GM21529 (cell line): Measurements from ENCODE around the gene FGF2.
"Not testable (repeated sequence)": the region's sequence is repeated elsewhere in the genome, so short reads cannot be mapped to it uniquely, and the experiment has no call there.

Source experiments
- ATAC-seq: cut with Tn5 transposase; IDR thresholded peaks from one replicate; pipeline ENCODE4 v1.9.1; 2021; ENCODE audit not compliant: unreplicated experiment

Gene FGF2

DNA sequence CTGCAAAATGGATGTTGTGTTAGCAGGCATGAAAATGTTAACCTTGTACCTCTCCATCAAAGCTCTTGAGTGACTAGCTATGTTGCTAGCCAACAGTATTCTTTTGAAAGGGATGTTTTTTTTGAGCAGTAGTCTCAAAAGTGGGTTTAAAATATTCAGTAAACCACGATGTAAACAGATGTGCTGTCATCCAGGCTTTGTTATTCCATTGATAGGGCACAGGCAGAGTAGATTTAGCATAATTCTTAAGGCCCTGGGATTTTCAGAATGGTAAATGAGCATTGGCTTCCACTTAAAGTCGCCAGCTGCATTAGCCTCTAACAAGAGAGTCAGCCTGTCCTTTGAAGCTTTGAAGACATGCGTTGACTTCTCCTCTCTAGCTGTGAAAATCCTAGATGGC is 18.4 kb downstream of the FGF2 start:
- ATAC-seq = no peak

DNA sequence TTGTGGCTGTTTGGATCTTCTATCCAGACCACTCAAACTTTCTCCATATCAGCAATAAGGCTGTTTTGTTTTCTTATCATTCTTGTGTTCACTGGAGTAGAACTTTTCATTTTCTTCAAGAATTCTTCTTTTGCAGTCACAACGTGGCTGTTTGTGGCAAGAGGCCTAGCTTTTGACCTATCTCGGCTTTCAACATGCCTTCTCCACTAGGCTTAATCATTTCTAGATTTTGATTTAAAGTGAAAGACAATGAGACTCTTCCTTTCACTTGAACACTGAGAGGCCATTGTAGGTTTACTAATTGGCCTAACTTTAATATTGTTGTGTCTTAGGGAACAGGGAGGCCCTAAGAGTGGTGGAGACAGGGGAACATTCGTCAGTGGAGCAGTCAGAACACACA is 19.1 kb downstream of the FGF2 start:
- no peak for ATAC-seq

DNA sequence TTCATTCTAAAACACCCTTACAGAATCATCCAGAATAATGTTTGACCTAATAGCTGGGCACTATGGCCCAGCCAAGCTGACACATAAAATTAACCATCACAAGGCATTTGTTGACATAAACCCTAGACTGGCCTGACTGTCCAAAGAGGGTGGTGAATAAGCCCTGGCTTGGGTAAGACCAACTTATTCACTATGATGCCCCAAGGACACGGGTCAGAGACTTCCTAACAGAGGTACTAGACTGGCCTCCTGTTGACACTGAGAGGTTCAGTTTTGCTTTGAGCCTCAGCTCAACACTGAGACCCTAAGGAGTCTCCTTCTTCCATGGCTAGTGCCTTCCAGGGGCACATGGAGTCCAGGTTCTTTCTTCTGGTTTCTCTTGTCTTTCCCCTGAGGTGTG is 21.3 kb downstream of the FGF2 start:
- ATAC-seq = no peak

DNA sequence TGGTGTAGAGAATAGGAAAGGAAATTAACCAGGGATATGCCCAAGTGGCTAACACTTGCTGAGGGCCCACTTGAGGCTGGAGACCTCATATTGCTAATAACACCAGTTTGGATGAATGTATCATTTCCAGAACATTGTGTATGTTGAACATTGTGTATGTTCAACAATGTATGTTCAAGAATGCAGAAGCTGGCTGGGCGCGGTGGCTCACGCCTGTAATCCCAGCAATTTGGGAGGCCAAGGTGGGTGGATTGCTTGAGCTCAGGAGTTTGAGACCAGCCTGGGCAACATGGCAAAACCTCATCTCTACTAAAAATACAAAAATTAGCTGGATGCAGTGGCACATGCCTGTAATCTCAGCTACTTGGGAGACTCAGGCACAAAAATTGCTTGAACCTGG is 23.2 kb downstream of the FGF2 start:
- ATAC-seq = not testable (repeated sequence)

DNA sequence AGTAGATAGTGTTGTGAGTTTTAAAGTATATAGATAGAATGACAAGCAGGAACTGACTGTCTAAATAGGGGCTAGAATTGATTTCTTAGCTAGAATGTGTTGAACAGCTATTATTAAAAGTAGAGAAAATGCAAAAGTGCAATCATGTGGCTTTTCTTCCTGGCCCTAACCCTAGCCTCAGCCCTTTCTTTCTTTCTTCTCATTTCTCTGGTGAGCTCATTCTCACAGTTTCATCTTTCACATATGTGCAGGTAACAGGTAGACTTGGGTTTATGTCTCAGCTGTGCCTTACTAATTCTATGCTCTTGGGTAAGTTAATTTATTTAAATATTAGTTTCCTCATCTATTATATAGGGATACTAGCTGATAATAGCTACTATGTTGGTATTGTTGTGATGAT is 24.9 kb downstream of the FGF2 start:
- ATAC-seq = no peak

DNA sequence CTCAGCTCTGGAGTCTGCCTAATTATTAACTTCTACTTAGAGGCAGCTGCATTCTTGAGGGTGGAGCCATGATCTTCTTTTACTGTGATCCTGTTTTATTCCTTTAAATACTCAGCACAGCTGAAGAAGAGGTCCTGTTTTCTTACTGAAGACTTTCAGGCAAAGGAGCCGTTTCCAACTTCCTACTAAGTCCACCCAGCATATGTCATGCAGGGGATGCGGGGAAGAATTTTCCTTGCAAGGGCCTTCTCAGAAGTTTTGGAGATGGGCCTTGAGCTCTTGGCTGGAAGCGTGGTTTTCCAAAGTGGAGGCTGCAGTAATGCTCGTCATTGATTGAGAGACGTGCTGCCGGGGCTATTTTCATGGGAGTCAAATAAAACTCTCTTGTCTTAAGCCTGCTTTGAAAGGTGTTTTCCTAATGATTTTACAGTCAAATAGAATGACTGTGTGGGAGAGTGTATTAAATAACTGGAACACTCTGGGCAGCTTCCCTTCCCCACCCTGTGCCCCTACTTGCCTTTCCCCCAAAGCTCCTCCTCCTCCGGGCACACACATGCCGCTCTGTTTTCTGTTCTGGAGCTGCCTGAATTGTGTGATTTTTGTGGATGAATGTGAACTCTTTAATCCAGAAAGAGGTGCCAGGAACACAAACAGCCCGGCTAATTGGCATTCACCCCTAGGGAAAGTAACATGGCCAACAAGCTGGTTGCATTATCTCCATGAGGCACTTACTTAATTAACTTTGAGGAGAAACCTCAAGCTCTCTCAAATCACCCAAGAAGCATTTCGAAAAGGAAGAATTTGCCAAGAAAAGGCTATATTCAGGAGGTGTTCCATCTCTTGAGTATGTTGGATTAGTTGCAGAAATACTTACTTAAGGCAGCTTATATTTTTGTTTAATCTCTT is 28.1 kb downstream of the FGF2 start:
- no peak for ATAC-seq

DNA sequence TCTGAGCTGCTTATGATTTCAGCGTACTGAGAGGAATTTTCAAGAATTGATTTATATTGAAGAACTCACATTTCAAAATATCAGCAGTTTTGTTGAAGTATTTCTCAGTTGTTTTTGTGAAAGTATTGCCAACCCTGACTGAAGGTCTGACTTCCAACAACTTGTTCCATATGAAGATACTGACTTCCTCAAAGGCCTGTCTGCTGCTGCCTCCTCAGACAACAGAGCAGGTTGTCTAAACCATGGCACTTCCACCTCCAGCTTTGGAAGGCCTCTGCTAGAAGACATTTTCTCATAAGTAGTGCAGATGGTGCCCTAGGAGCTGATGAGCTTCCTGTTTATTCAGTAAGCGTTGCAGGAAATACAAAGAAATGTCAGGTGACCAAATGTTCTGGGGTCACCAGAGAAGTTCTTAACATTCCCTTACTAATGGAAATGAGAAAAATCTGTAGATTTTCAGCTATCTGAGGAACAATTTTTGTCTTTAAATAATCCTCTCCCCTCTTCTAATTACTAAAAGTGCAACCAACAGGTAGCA is 28.8 kb downstream of the FGF2 start:
- no peak for ATAC-seq

DNA sequence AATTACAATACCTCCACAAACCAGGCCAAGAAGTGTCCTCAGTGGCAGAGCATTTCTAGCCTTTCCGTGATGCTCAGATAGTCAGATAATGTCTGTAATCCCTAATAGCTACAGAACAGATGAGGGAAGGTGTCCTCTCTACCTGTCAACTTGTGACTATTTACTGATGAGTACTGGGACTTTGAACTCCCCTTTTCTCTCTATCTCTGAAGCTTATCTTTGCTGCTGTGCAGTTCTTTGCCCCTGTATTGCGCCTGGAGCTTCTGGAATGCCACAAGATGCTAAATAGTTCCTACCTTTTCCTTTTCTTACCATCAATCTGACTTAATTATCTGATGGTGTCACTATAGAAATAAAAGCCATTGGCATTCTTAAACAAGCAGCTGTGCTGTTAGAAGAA is 30.5 kb downstream of the FGF2 start:
- no peak for ATAC-seq

DNA sequence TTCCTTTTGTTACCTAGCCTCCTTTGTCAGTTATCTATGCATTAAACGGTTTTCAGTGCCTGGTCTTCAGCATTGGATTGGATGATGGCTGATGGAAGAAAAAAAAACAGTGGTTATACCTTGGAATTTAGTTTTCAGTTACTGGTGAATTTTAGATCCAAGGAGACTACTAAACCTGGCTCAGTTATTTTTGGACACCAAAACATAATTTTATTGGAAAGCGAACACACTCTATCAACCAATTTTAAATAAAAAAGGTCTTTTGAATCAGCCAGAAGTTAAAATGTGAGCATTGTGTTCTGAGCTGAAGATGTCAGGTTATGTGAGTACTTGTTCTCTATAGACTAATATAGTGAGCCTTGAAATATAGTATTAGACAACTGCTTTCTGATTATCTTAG is 32.1 kb downstream of the FGF2 start:
- no peak for ATAC-seq

DNA sequence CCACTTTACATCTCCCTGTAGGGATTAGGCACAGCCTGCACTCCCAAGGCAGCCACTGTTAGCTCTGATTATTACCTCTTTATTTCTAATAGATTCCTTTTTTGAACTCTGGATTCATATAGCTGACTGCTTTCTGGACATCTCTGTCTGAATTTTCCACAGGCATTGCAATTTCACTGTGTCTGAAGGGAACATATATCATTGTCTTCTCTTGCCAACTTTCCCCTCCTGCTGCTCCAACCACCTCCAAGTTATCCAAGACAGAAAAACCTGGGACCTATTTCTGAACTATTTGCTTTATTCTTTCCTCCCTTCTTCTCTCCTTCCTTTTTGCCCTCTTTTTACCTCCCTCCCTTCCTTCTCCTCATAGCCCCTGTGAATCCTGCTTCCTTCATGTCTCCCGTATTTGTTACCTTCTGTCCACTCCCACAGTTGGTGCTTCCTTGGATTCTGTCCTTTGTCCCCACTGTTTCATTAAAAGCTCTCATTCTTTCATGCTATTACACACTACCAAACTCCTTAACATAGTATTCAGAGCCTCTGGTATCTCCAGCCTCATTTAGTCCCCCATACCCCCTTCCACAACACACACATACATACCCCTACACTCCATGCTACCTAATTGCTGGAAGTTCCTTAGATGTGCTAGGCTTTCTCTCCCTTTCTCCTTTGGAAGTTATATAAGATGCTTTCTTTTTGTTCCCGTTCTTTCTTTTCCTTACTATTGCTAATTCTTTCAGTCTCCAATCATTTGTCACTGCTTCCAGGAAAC is 34.7 kb downstream of the FGF2 start:
- no peak for ATAC-seq

DNA sequence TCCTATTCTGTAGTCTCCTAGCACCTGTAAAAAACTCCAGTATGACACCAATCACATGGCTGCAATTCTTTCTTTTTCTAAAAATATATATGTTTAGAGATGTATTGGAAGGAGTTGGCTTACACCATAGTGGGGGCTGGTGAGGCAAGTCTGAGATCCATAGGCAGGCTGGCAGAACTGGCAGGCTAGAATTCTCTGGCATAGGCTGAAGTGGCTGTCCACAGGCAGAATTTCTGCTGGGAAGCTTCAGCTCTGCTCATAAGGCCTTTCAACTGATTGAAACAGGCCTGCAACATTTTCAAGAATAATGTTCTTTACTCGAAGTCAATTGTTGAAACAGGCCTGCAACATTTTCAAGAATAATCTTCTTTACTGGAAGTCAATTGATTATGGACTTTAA is 37.0 kb downstream of the FGF2 start:
- ATAC-seq = no peak

DNA sequence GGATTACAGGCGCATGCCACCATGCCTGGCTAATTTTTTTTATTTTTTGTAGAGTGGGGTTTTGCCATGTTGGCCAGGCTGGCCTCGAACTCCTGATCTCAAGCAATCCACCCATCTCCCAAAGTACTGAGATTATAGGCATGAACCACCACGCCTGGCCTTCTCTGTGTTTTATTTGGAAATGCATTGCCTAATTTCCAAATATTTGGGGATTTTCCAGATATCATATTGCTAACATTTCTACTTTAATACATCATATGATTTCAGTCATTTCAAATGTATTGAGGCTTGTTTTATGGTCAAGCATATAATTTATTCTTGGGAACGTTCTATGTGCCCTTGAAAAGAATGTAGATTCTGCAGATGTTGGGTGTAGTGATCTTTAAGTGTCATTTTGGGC is 38.8 kb downstream of the FGF2 start:
- no peak for ATAC-seq

DNA sequence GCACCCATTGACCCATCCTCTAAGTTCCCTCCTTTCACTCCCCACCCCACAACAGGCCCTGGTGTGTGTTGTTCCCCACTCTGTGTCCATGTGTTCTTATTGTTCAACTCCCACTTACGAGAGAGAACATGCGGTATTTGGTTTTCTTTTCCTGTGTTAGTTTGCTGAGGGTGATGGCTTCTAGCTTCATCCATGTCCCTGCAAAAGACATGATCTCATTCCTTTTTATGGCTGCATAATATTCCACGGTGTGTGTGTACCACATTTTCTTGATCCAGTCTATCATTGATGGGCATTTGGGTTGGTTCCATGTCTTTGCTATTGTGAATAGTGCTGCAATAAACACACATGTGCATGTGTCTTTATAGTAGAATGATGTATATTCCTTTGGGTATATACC is 41.6 kb downstream of the FGF2 start:
- not testable (repeated sequence) for ATAC-seq

DNA sequence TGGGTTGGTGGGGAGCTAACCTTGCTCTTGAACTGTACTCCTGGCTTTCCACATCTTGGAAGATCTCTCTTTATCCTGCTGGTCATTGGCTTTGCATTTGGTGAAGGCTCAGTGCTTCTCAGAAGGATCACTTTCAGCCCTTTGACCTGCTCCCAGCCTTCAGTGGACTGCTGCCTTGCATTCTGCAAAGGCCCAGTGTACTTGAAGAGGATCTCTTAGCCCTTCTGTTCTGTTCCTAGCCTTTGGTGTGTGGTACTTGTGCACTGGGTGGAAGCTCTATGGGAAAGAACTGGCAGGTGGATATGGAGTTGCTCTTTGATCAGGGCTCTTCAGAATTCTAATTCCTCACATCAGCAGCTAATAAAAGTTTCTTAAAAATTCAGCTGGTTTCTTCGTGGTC is 46.5 kb downstream of the FGF2 start:
- ATAC-seq = no peak

DNA sequence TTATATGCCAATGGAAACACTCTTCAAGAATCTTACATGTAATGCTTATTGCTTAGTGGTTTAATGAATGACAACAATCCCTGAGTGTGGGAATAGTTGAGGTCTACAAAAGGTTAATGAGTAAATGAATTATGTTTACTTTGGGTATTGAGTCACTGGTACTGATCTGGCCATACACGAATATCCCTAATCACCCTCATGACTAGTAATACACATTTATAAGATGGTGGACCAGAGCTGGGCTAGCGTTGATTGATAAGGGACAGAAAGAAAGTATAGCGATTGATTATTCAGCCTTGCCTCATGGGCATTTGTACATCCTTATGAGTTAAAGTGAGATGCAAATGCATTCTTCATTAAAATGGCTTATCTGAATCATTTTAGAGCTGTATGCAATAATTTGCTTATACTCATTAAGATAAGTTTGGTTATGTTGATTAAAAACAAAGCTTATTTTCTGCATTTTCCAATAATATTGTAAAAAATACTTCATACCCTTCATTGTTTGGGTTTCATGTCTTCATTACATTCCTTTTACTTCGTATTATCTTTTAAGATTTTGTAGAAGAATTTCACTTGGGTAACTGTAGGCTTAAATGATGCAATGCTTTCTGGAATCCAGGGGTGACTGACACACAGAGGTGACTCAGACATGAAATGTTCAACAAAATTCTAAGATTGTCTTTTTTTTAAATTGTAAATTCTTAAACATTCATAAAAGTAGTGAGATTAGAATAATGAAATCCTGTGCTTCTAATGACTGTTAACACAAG is 47.4 kb downstream of the FGF2 start:
- no peak for ATAC-seq

DNA sequence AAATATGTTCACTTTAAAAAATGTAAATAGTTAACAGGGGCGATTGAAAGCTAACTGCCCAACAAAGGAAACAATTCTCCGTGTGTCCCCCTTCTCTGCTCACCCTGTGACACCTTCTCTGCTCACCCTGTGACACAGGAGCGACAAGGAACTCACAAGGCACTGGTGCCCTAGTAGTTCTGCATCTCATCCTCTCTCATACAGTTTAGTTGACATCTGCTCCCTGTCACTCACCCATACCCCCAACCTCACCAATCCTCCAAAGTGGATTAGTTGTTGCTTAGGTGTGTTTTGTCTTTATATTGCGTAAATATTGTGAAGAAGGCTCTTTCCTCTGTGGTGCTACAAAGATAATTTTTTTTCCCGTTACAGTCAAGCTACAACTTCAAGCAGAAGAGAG is 49.3 kb downstream of the FGF2 start:
- no peak for ATAC-seq

DNA sequence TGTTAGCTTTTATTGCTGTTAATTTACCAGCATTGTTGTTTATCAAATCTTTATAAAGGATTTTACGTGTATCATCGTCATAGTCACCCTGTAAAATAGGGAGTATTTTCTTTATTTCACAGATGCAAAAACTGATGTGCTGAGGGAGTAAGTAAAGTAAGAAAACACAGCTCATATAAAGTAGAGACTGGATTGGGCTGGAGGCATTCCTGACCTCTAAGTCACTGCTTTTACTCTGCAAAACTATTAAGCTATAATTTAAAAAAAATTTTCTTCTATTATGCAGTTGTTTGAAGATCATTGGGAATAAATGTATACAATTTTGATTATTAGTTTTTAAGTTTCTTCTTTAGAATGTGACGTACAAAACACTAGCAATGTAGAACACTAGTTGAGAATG is 49.8 kb downstream of the FGF2 start:
- no peak for ATAC-seq

DNA sequence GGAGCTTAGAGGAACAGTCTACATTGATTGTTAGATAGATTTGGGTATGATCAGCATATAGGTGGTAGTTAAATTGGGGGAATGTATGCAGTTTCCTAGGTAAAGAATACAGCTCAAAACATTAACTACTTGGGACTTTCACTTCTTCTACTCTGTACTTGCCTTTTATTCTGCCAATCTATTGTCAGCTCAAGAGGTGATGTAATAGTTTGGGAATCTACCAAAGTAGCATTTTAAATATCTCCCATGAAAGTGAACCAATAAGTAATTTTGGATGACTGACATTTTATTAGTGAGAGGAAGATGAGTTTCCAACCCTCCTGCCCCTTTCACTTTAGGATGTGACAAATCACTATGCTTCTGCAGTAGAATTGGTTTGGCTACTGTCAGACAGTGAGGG is 52.4 kb downstream of the FGF2 start:
- ATAC-seq = no peak

DNA sequence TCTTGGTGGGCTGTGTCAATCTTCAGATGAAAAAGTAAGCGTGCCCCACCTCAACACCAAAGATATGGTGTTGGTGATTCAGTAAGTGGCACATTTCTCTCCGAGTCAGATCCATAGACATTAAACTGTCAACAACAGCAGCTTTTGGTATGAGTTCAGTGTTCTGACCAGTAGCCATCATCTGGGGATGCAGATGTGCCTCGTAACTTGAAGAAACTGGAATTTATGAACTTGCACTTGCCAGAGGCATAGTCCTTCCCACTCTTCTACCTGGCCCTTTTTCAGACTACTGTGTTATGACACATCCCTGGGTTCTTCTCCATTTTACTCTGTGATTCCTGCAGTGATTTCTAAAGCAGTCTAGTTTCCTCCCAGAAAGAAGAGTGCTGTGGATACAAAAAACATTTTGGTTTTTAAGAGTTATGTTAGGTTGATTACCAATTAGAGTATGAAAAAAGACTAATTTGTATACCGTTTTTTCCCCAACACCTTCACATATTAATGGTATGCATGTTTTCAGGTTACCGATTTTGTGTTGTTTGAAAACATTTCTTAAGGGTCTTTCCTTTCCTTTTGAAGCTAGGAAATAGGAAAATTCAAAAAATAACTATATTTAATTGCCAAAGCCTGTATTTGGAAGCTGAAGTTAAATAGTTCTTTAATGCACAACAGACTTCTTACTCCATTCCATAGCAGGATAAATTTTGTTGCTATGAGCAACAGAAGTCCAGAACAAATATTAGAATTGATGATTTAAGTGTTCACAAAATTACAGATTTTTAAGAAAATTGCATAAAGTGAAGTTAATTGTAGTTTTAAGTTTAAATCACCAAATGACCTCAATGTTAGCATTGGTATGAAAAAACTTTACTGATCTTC is 56.5 kb downstream of the FGF2 start:
- no peak for ATAC-seq

DNA sequence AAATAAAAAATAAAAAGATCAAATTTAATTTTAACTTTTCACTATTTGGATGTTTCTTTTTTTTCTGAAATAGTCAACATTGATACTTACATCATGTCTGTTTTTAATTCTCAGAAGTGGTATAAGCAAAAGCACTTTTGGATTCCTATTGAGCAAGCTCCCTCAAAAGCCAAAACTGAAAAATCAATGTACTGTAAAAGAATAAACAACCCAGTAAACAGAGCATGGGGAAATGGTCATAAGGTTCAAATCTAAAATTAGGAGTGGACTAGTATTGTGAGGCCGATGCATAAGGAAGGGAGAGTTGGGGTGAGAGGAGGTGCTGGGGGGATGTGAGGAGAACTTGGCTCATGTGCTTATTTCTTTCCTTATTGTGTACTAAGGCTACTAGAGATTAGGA is 57.9 kb downstream of the FGF2 start:
- no peak for ATAC-seq
